Natural killer cell (primary cell): ENCODE results near the gene RUNX2. TPM values are rescaled to one million over a fixed set of nuclear protein-coding genes. Genes with fewer than 3 reads are reported as not detected.
A peak's percentile ranks its signal among the peaks of the same experiment; 100 is the strongest.

Experiments used
- ATAC-seq, 3 donors: fragments of 150-1000 bp in 2 of 3; fragments of 200-7000 bp in 1 of 3; cut with Tn5 transposase; 1 replicate in 1 of 3; 2 replicates in 2 of 3; pipeline ENCODE4 v1.10.0; 2021; ENCODE audit warnings: mild to moderate bottlenecking in 2 of 3, moderate library complexity in 2 of 3
- DNase-seq, 2 donors: peaks; one replicate each; pipeline versions ENCODE4 v3.0.0 to v3.0.0-alpha.2; 2013 to 2021; ENCODE audit warnings: mixed read lengths in 1 of 2
- H3K27ac ChIP-seq: one replicate; pipeline ENCODE4 v1.5.1; 2013; ENCODE audit warnings: mild to moderate bottlenecking, low read length
- H3K27me3 ChIP-seq: one replicate; pipeline ENCODE4 v1.6.1; 2013; ENCODE audit warnings: low read length; ENCODE audit not compliant: control insufficient read depth, insufficient read depth
- H3K36me3 ChIP-seq: one replicate; pipeline ENCODE4 v1.6.1; 2013; ENCODE audit warnings: low read length; ENCODE audit not compliant: control insufficient read depth, insufficient read depth
- H3K4me1 ChIP-seq: one replicate; pipeline ENCODE4 v1.6.1; 2013; ENCODE audit warnings: low read length; ENCODE audit not compliant: control insufficient read depth, insufficient read depth
- H3K4me3 ChIP-seq: one replicate; pipeline ENCODE4 v1.5.1; 2013; ENCODE audit warnings: low read length
- H3K9me3 ChIP-seq: one replicate; pipeline ENCODE4 v1.6.1; 2013; ENCODE audit warnings: low read length; ENCODE audit not compliant: control insufficient read depth, insufficient read depth
- H3K27ac Mint-ChIP-seq, 2 donors: one replicate each; pipeline ENCODE4 v1.8.0; 2022; ENCODE audit warnings: mild to moderate bottlenecking in 2 of 2, mixed read lengths in 2 of 2, moderate library complexity in 1 of 2
- H3K27me3 Mint-ChIP-seq, 2 donors: one replicate each; pipeline ENCODE4 v1.8.0; 2022; ENCODE audit warnings: low read depth in 2 of 2, mixed read lengths in 2 of 2
- H3K36me3 Mint-ChIP-seq: one replicate; pipeline ENCODE4 v1.8.0; 2022; ENCODE audit warnings: mixed read lengths
- H3K4me1 Mint-ChIP-seq, 2 donors: one replicate each; pipeline ENCODE4 v1.8.0; 2022; ENCODE audit warnings: mixed read lengths in 2 of 2
- H3K4me3 Mint-ChIP-seq: one replicate; pipeline ENCODE4 v1.8.0; 2022; ENCODE audit warnings: mild to moderate bottlenecking, moderate library complexity, mixed read lengths
- H3K9me3 Mint-ChIP-seq, 2 donors: one replicate each; pipeline ENCODE4 v1.8.0; 2022; ENCODE audit warnings: mixed read lengths in 2 of 2
- WGBS: methylation state at CpG from one replicate; pipeline ENCODE4 v1.1.7; 2013; ENCODE audit warnings: missing lambda C conversion rate; ENCODE audit not compliant: insufficient coverage; 5-methylcytosine and 5-hydroxymethylcytosine counted together
- intact Hi-C: fragments of 100-400 bp; cut with micrococcal nuclease; formaldehyde crosslinking; loops from one replicate; pipeline ENCODE4 v1.14.2; 2022
- total RNA-seq, 4 donors: library from RNA; stranded (reverse); fragments of 120-200 nt in 1 of 4; gene quantifications; one replicate each; pipeline versions ENCODE4 v1.2.3 to v1.2.4, GENCODE V29; 2013 to 2022
- TF ChIP-seq, protein P1 (sequence below): fragments of 200-600 bp; IDR thresholded peaks from one replicate; pipeline ENCODE4 v1.8.0; 2022; ENCODE audit warnings: antibody characterized with exemption

The RUNX2 gene
- total RNA-seq, 3 donors from 2014 or later (not counting 1 experiment from before 2014, with no cell fraction given): 5.0 to 19.2 (median 7.0) TPM

GRCh38 chr6:45483501-45483900 lies 155.4 kb downstream of the RUNX2 start:
- peaks cover 0 to 4% of the 10 kb centered on the region in 2 donors for H3K27me3 Mint-ChIP-seq
- H3K36me3 ChIP-seq: no peaks in the 10 kb centered on the region
- H3K27me3 ChIP-seq: no peaks in the 10 kb centered on the region
- H3K4me1 ChIP-seq: peaks cover 3% of the 10 kb centered on the region
- H3K9me3 ChIP-seq: no peaks in the 10 kb centered on the region
- no peak overlapping the region for H3K4me3 ChIP-seq
- H3K27ac Mint-ChIP-seq: no peak overlapping the region
- H3K9me3 Mint-ChIP-seq: no peaks in the 10 kb centered on the region
- no peak for ATAC-seq
- TF ChIP-seq, protein P1, sequence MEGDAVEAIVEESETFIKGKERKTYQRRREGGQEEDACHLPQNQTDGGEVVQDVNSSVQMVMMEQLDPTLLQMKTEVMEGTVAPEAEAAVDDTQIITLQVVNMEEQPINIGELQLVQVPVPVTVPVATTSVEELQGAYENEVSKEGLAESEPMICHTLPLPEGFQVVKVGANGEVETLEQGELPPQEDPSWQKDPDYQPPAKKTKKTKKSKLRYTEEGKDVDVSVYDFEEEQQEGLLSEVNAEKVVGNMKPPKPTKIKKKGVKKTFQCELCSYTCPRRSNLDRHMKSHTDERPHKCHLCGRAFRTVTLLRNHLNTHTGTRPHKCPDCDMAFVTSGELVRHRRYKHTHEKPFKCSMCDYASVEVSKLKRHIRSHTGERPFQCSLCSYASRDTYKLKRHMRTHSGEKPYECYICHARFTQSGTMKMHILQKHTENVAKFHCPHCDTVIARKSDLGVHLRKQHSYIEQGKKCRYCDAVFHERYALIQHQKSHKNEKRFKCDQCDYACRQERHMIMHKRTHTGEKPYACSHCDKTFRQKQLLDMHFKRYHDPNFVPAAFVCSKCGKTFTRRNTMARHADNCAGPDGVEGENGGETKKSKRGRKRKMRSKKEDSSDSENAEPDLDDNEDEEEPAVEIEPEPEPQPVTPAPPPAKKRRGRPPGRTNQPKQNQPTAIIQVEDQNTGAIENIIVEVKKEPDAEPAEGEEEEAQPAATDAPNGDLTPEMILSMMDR: no peak
- WGBS: 97% methylated on average over 5 of the region's 5 CpGs
- intact Hi-C loops: no loop called here
- no peak for DNase-seq
- no peaks in the 10 kb centered on the region for H3K36me3 Mint-ChIP-seq
- H3K4me1 Mint-ChIP-seq: peaks cover 0 to 15% of the 10 kb centered on the region in 2 donors
- H3K4me3 Mint-ChIP-seq: no peak overlapping the region
- H3K27ac ChIP-seq: no peak overlapping the region

DNA sequence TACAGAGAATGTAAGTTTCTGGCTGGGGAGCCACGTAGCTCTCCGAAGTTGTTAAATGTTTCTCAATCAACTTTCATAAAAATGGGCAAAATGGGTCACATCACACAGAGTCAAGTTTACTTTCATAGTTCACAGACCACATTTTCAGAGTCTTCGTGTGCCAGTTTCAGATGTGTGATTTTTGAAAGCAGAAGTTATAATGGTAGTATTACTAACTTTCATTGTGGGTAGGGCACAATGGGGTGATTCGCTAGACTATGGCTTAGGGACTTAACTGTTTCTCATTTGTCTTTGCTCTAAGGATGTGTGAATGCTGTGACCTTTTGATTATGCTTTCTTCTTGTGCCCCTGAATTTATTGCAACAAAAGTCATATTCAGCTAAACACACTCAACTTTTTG lies 158.6 kb downstream of the RUNX2 start:
- Histone ChIP-seq H3K36me3 (no peaks in the 10 kb centered on the region), H3K27ac (no peak overlapping the region), H3K9me3 (no peaks in the 10 kb centered on the region), H3K4me3 (no peak overlapping the region), H3K4me1 (peaks cover 9% of the 10 kb centered on the region), H3K27me3 (no peaks in the 10 kb centered on the region)
- intact Hi-C loops: no loop called here
- Mint-ChIP-seq H3K4me1 (peaks cover 0 to 26% of the 10 kb centered on the region in 2 donors), H3K4me3 (no peak overlapping the region), H3K9me3 (no peaks in the 10 kb centered on the region), H3K27me3 (peaks cover 0 to 4% of the 10 kb centered on the region in 2 donors), H3K36me3 (no peaks in the 10 kb centered on the region), H3K27ac (no peak overlapping the region)
- ATAC-seq (peak; percentile 36 to 73 (median 62)), DNase-seq (peak in 1 of 2 donors; percentile 15)
- TF ChIP-seq, protein P1: no peak
- WGBS: 25% methylated on average over 4 of the region's 4 CpGs

GRCh38 chr6:45487645-45488044 lies 159.5 kb downstream of the RUNX2 start:
- peaks cover 0 to 4% of the 10 kb centered on the region in 2 donors for H3K27me3 Mint-ChIP-seq
- no peak overlapping the region for H3K27ac ChIP-seq
- H3K4me3 Mint-ChIP-seq: no peak overlapping the region
- H3K4me1 ChIP-seq: peaks cover 13% of the 10 kb centered on the region
- no peak for DNase-seq
- intact Hi-C loops: no loop called here
- H3K9me3 ChIP-seq: no peaks in the 10 kb centered on the region
- H3K27me3 ChIP-seq: no peaks in the 10 kb centered on the region
- H3K4me3 ChIP-seq: no peak overlapping the region
- no peak for ATAC-seq
- H3K9me3 Mint-ChIP-seq: no peaks in the 10 kb centered on the region
- no peaks in the 10 kb centered on the region for H3K36me3 Mint-ChIP-seq
- TF ChIP-seq, protein P1: no peak
- H3K4me1 Mint-ChIP-seq: peaks cover 0 to 26% of the 10 kb centered on the region in 2 donors
- H3K36me3 ChIP-seq: peaks cover 3% of the 10 kb centered on the region
- no peak overlapping the region for H3K27ac Mint-ChIP-seq

- Histone ChIP-seq H3K9me3 (no peaks in the 10 kb centered on the region), H3K27me3 (no peaks in the 10 kb centered on the region), H3K36me3 (peaks cover 3% of the 10 kb centered on the region), H3K4me1 (peaks cover 13% of the 10 kb centered on the region), H3K4me3 (no peak overlapping the region), H3K27ac (no peak overlapping the region)
- TF ChIP-seq, protein P1: no peak
- Mint-ChIP-seq H3K27ac (no peak overlapping the region), H3K36me3 (no peaks in the 10 kb centered on the region), H3K4me3 (no peak overlapping the region), H3K9me3 (no peaks in the 10 kb centered on the region), H3K27me3 (peaks cover 0 to 4% of the 10 kb centered on the region in 2 donors), H3K4me1 (peaks cover 0 to 26% of the 10 kb centered on the region in 2 donors)
- intact Hi-C loops: no loop called here
- ATAC-seq: no peak
- no peak for DNase-seq
Measured at GRCh38 chr6:45488269-45488668, 160.1 kb downstream of the RUNX2 start.
